ENCODE results near the gene THRB.
A peak's percentile ranks its signal among the peaks of the same experiment; 100 is the strongest.

The THRB gene

GRCh38 chr3:24495326-24495994, 810 bp upstream of the THRB start:
- DNase-seq (ENCODE audit: low spot score): peak; percentile 26
- TF ChIP-seq, protein P1, sequence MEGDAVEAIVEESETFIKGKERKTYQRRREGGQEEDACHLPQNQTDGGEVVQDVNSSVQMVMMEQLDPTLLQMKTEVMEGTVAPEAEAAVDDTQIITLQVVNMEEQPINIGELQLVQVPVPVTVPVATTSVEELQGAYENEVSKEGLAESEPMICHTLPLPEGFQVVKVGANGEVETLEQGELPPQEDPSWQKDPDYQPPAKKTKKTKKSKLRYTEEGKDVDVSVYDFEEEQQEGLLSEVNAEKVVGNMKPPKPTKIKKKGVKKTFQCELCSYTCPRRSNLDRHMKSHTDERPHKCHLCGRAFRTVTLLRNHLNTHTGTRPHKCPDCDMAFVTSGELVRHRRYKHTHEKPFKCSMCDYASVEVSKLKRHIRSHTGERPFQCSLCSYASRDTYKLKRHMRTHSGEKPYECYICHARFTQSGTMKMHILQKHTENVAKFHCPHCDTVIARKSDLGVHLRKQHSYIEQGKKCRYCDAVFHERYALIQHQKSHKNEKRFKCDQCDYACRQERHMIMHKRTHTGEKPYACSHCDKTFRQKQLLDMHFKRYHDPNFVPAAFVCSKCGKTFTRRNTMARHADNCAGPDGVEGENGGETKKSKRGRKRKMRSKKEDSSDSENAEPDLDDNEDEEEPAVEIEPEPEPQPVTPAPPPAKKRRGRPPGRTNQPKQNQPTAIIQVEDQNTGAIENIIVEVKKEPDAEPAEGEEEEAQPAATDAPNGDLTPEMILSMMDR (IDR thresholded peaks at IDR 0.05; ENCODE audit: borderline replicate concordance, control extremely low read depth, extremely low read depth, insufficient read depth, missing control alignments): no peak
- in situ Hi-C loops (cut with MboI; ENCODE audit: low sequenced_read_pairs, unreplicated experiment): loop anchor here (25.0 kb wide), 1 partner anchor 508 kb away; no protein-coding TSS in a partner anchor

DNA sequence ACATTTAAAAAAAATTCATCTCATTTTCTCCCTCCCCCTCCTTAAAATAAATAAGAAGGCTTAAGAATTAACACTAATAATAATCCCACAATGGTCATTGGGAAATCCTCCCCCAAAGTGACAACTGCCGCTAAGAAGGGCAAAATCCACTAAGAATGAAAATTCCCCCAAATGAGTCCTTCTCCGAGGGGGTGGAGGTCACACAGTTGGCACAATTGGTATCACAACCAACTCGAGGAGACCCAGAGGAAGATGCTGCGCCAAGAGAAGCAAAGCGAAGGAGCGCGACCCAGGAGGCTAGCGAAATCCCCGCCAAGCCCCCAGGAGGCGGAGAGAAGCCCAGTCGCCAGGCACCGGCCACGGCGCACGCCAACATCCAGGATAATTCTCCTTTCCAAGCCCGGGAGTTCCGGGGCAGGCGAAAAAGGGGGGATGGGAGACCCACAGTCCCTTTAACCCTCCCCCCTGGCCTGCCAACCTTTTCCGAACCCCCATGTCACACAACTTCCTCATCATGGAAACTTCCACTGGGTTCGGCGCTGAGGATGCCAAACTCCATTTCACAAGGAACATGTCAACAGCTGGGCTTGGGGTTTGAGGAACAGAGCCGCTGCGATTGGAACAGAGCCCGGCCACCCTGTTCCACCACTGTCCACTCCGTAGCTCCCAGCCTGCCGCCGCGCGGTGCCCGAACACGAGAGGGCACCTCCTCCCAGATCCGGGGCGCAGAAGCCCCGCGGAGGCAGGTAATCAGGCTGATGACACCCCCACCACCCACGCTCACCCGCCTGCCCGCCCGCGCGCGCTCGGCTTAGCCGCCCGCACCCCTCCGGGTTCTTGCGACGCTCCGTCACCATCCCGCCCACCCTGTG, 668 bp downstream of the THRB start:
- TF ChIP-seq, protein P1 (IDR thresholded peaks at IDR 0.05; ENCODE audit: borderline replicate concordance, control extremely low read depth, extremely low read depth, insufficient read depth, missing control alignments): no peak
- DNase-seq (ENCODE audit: low spot score): peak; percentile 20
- in situ Hi-C loops (cut with MboI; ENCODE audit: low sequenced_read_pairs, unreplicated experiment): loop anchor here (25.0 kb wide), 1 partner anchor 507 kb away; no protein-coding TSS in a partner anchor

- TF ChIP-seq, protein P1 (IDR thresholded peaks at IDR 0.05; ENCODE audit: borderline replicate concordance, control extremely low read depth, extremely low read depth, insufficient read depth, missing control alignments): no peak
- in situ Hi-C loops (cut with MboI; ENCODE audit: low sequenced_read_pairs, unreplicated experiment): loop anchor here (25.0 kb wide), 1 partner anchor 506 kb away; no protein-coding TSS in a partner anchor
- DNase-seq (ENCODE audit: low spot score): no peak
Observed at GRCh38 chr3:24492971-24493551, 1.6 kb downstream of the THRB start.

DNA sequence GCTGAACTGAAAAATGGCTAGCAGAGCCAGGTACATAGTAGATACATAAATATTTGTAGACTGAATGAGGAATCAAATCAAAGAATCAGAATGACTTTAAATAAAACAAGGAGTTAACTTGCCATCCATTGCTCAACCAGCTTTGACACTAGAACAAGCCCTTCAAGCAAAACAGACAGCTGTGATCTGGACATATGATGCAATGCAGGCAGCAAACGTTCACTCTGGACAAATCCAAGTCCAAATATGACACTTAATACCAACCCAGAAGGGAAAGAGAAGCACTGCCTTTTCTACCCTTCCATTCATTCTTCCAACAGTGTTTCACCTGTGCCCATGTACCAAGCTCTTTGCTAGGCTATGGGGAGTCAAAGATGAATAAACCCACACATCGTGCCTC, 4.5 kb downstream of the THRB start:
- TF ChIP-seq, protein P1 (IDR thresholded peaks at IDR 0.05; ENCODE audit: borderline replicate concordance, control extremely low read depth, extremely low read depth, insufficient read depth, missing control alignments): no peak
- no peak for DNase-seq (ENCODE audit: low spot score)
- in situ Hi-C loops (cut with MboI; ENCODE audit: low sequenced_read_pairs, unreplicated experiment): loop anchor here (25.0 kb wide), 1 partner anchor 503 kb away; no protein-coding TSS in a partner anchor

GRCh38 chr3:24487325-24488262, 7.1 kb downstream of the THRB start:
- TF ChIP-seq, protein P1 (IDR thresholded peaks at IDR 0.05; ENCODE audit: borderline replicate concordance, control extremely low read depth, extremely low read depth, insufficient read depth, missing control alignments): no peak
- in situ Hi-C loops (cut with MboI; ENCODE audit: low sequenced_read_pairs, unreplicated experiment): loop anchor here (25.0 kb wide), 1 partner anchor 500 kb away; no protein-coding TSS in a partner anchor
- DNase-seq (ENCODE audit: low spot score): no peak

Measured in GM13976 (cell line).